Measurements from ENCODE around the gene ARHGAP36.
A peak's percentile ranks its signal among the peaks of the same experiment; 100 is the strongest.

The ARHGAP36 gene

GRCh38 chrX:131058136-131058868, at the start of gene ARHGAP36:
Gene ARHGAP36 (plus strand): TSS chrX:131058346. CDS start chrX:131081666, 23,320 bp downstream.
- no peak for DNase-seq

GRCh38 chrX:131010186-131010585, 48.0 kb upstream of the ARHGAP36 start:
- DNase-seq: no peak

- DNase-seq: peak; percentile 0
Observed at GRCh38 chrX:131025336-131025735, 32.8 kb upstream of the ARHGAP36 start.

- no peak for DNase-seq
Observed at GRCh38 chrX:131032354-131033230, 25.6 kb upstream of the ARHGAP36 start.

- DNase-seq: no peak
Observed at GRCh38 chrX:131034063-131034462, 24.1 kb upstream of the ARHGAP36 start.

- no peak for DNase-seq
Observed at GRCh38 chrX:131040781-131041180, 17.4 kb upstream of the ARHGAP36 start.

- no peak for DNase-seq
Observed at GRCh38 chrX:131041667-131042066, 16.5 kb upstream of the ARHGAP36 start.

- DNase-seq: no peak
Observed at GRCh38 chrX:131045726-131046125, 12.4 kb upstream of the ARHGAP36 start.

- DNase-seq: no peak
Observed at GRCh38 chrX:131046596-131046995, 11.6 kb upstream of the ARHGAP36 start.

- no peak for DNase-seq
Observed at GRCh38 chrX:131047180-131047579, 11.0 kb upstream of the ARHGAP36 start.

GRCh38 chrX:131053076-131053475, 5.1 kb upstream of the ARHGAP36 start:
- DNase-seq: no peak

GRCh38 chrX:131054906-131055305, 3.2 kb upstream of the ARHGAP36 start:
- DNase-seq: no peak

GRCh38 chrX:131057706-131058105, 440 bp upstream of the ARHGAP36 start:
- no peak for DNase-seq

- no peak for DNase-seq
Observed at GRCh38 chrX:131059246-131059645, 1.1 kb downstream of the ARHGAP36 start.

- no peak for DNase-seq
Observed at GRCh38 chrX:131060147-131060546, 2.0 kb downstream of the ARHGAP36 start.

GRCh38 chrX:131061306-131061705, 3.2 kb downstream of the ARHGAP36 start:
- DNase-seq: no peak

- DNase-seq: no peak
Observed at GRCh38 chrX:131063613-131064012, 5.5 kb downstream of the ARHGAP36 start.

- DNase-seq: no peak
Observed at GRCh38 chrX:131066237-131066636, 8.1 kb downstream of the ARHGAP36 start.

- no peak for DNase-seq
Observed at GRCh38 chrX:131067216-131067615, 9.1 kb downstream of the ARHGAP36 start.

- DNase-seq: no peak
Observed at GRCh38 chrX:131067846-131068745, 9.9 kb downstream of the ARHGAP36 start.

GRCh38 chrX:131068945-131069719, 11.0 kb downstream of the ARHGAP36 start:
- DNase-seq: no peak
